ENCODE measurements around the gene MRPL32. TPM values are rescaled to one million over a fixed set of nuclear protein-coding genes. Genes with fewer than 3 reads are reported as not detected.

Gene MRPL32
- total RNA-seq, 1 experiment from 2014 or later, result 101 TPM

DNA sequence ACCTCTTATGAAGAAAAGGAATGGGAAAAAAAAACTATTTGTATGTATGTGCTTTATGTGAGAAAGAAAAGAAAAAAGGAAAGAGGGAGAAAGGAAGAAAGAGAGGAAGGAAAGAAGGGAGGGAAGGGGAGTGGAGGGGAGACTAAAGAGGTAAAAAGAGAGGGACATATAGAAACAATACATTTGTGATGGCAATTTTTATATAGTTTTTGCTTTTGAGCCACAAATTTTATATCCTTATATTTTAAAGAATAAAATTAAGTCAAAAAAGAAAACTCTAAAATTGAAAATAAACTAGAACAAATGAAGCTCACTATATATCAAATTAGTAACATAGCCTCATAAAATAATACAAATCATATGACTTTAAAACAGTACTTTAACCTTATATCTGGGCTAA, 31.3 kb upstream of the MRPL32 start:
- H3K18ac ChIP-seq (ENCODE audit: insufficient read length, low read depth, low read length), result no peak overlapping the region
- no peak overlapping the region for H2BK15ac ChIP-seq (ENCODE audit: low read depth, low read length)
- H4K20me1 ChIP-seq (ENCODE audit: control insufficient read depth, insufficient read depth, insufficient read length), result no peaks in the 10 kb centered on the region
- no peaks in the 10 kb centered on the region for H3K9me3 ChIP-seq (ENCODE audit: control insufficient read depth, low read depth, low read length)
- Mint-ChIP-seq H3K27ac (no peak overlapping the region), H3K27me3 (ENCODE audit: low read depth) (no peaks in the 10 kb centered on the region), H3K9me3 (peaks cover 7 to 17% of the 10 kb centered on the region in 2 experiments), H3K4me3 (no peak overlapping the region), H3K4me1 (peaks cover 0 to 4% of the 10 kb centered on the region in 2 experiments; a peak in 2 of 4 replicates), H3K36me3 (ENCODE audit: insufficient read depth in 1 of 3, low read depth in 3 of 3) (peaks cover 0 to 18% (median 9%) of the 10 kb centered on the region in 3 experiments; a peak in 5 of 7 replicates)
- no peak overlapping the region for H2BK120ac ChIP-seq (ENCODE audit: low read depth, low read length, poor library complexity, severe bottlenecking)
- no peak overlapping the region for H3K23ac ChIP-seq (ENCODE audit: insufficient read length, low read depth, low read length)
- no peak overlapping the region for H2BK20ac ChIP-seq (ENCODE audit: low read depth, low read length, poor library complexity, severe bottlenecking)
- no peak overlapping the region for H3K9ac ChIP-seq (ENCODE audit: extremely low read depth, insufficient read length, low read length)
- H3K27ac ChIP-seq (ENCODE audit: insufficient read length, low read depth, low read length), result no peak overlapping the region
- TF ChIP-seq, protein P1, sequence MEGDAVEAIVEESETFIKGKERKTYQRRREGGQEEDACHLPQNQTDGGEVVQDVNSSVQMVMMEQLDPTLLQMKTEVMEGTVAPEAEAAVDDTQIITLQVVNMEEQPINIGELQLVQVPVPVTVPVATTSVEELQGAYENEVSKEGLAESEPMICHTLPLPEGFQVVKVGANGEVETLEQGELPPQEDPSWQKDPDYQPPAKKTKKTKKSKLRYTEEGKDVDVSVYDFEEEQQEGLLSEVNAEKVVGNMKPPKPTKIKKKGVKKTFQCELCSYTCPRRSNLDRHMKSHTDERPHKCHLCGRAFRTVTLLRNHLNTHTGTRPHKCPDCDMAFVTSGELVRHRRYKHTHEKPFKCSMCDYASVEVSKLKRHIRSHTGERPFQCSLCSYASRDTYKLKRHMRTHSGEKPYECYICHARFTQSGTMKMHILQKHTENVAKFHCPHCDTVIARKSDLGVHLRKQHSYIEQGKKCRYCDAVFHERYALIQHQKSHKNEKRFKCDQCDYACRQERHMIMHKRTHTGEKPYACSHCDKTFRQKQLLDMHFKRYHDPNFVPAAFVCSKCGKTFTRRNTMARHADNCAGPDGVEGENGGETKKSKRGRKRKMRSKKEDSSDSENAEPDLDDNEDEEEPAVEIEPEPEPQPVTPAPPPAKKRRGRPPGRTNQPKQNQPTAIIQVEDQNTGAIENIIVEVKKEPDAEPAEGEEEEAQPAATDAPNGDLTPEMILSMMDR (conservative IDR thresholded peaks at IDR 0.05), result no peak
- H3T11ph ChIP-seq (ENCODE audit: low read length), result no peak overlapping the region
- no peaks in the 10 kb centered on the region for H3K79me1 ChIP-seq (ENCODE audit: insufficient read depth, low read depth, low read length, poor library complexity, severe bottlenecking)
- no peak overlapping the region for H3K4ac ChIP-seq (ENCODE audit: low read depth, low read length)
- no peaks in the 10 kb centered on the region for H3K27me3 ChIP-seq (ENCODE audit: insufficient read depth, low read length)
- H4K8ac ChIP-seq (replicated peaks; ENCODE audit: insufficient read length, low read depth, low read length), result no peak overlapping the region
- H4K5ac ChIP-seq (ENCODE audit: insufficient read length, low read depth, low read length), result no peak overlapping the region
- H2BK5ac ChIP-seq (ENCODE audit: insufficient read length, low read length), result no peak overlapping the region
- DNase-seq, result no peak
- H3K56ac ChIP-seq (ENCODE audit: insufficient read length, low read depth, low read length), result no peak overlapping the region
- no peak overlapping the region for H2BK12ac ChIP-seq (ENCODE audit: insufficient read length, low read depth, low read length)
- H3K4me1 ChIP-seq (ENCODE audit: insufficient read depth, low read length), result no peaks in the 10 kb centered on the region
- H3K4me2 ChIP-seq (ENCODE audit: insufficient read depth, insufficient read length, low read length), result no peak overlapping the region
- H3K14ac ChIP-seq (ENCODE audit: insufficient read depth, low read length), result no peak overlapping the region
- no peak overlapping the region for H4K91ac ChIP-seq (ENCODE audit: insufficient read length, low read depth, low read length)
- no peaks in the 10 kb centered on the region for H3K79me2 ChIP-seq (ENCODE audit: insufficient read depth, low read length)
- no peak overlapping the region for H2AFZ ChIP-seq (ENCODE audit: low read length)
- no peaks in the 10 kb centered on the region for H3K23me2 ChIP-seq (ENCODE audit: insufficient read length, low read depth, low read length, poor library complexity, severe bottlenecking)
- no peak overlapping the region for H2AK5ac ChIP-seq (ENCODE audit: insufficient read length, low read length)

All from H9 (cell line).